Kidney (tissue), 14 donors: Measurements from ENCODE around the gene CACNB3. TPM values are rescaled to one million over a fixed set of nuclear protein-coding genes. Genes with fewer than 3 reads are reported as not detected.
"Not testable (repeated sequence)": the region's sequence is repeated elsewhere in the genome, so short reads cannot be mapped to it uniquely, and the experiment has no call there.

ENCODE experiments used
- DNase-seq, 5 donors: peaks; one replicate each; pipeline ENCODE4 v3.0.0-alpha.2; 2013 to 2020
- FAIRE-seq: peaks from 2 replicates; lab custom pipeline; 2012; peaks lifted over from hg19 to GRCh38; lab: Jason Lieb, UNC
- H3K27ac ChIP-seq, 2 donors: one replicate each; pipeline ENCODE4 v1.7.0; 2013; ENCODE audit warnings: low read depth in 2 of 2, low read length in 2 of 2, inconsistent platforms in 1 of 2
- H3K27me3 ChIP-seq: one replicate; pipeline ENCODE4 v1.7.1; 2013; ENCODE audit warnings: low read length, inconsistent platforms; ENCODE audit not compliant: control insufficient read depth, insufficient read depth
- H3K36me3 ChIP-seq, 3 donors: one replicate each; pipeline versions ENCODE4 v1.7.0 to v1.7.1; 2013; ENCODE audit warnings: low read length in 3 of 3, control low read depth in 1 of 3, inconsistent platforms in 1 of 3; ENCODE audit not compliant: insufficient read depth in 3 of 3, control insufficient read depth in 2 of 3
- H3K4me1 ChIP-seq, 3 donors: one replicate each; pipeline versions ENCODE4 v1.7.0 to v1.7.1; 2013; ENCODE audit warnings: low read length in 3 of 3, inconsistent platforms in 1 of 3, low read depth in 1 of 3; ENCODE audit not compliant: control insufficient read depth in 2 of 3, insufficient read depth in 2 of 3
- H3K4me3 ChIP-seq, 3 donors: one replicate each; pipeline versions ENCODE4 v1.7.0 to v1.8.1; 2013; ENCODE audit warnings: low read length in 3 of 3, control low read depth in 1 of 3, inconsistent platforms in 1 of 3
- H3K9ac ChIP-seq, 3 donors: one replicate each; pipeline versions ENCODE4 v1.7.0 to v1.7.1; 2013; ENCODE audit warnings: low read length in 3 of 3, control low read depth in 1 of 3, inconsistent platforms in 1 of 3
- H3K9me3 ChIP-seq, 3 donors: one replicate each; pipeline versions ENCODE4 v1.7.0 to v1.7.1; 2013; ENCODE audit warnings: low read length in 3 of 3, control low read depth in 1 of 3, inconsistent platforms in 1 of 3; ENCODE audit not compliant: control insufficient read depth in 2 of 3, insufficient read depth in 1 of 3
- CTCF ChIP-seq: IDR thresholded peaks from 3 replicates; pipeline ENCODE4 v1.5.1; 2012; ENCODE audit warnings: mild to moderate bottlenecking, moderate library complexity, borderline replicate concordance; ENCODE audit not compliant: insufficient read depth; ENCODE audit errors: extremely low read depth
- intact Hi-C: fragments of 100-400 bp; cut with DNase I; formaldehyde crosslinking; loops from one replicate; pipeline ENCODE4 v1.11.1; 2022
- polyA plus RNA-seq: library from polyadenylated mRNA; stranded (reverse); fragments of 350-450 nt; fragmentation: Illumina TruSeq; extraction: RNeasy Lipid Tissue Mini Kit (QIAGEN cat#74804); gene quantifications from one replicate; pipeline ENCODE4 v1.2.3, GENCODE V29; 2014; ENCODE audit warnings: low read depth, low replicate concordance; ENCODE audit not compliant: insufficient read depth
- total RNA-seq: library from RNA; stranded (reverse); fragmentation: NEBNext Ultra II Directional; extraction: Animal tissue kit (Norgen Biotek cat#: 25700); gene quantifications from one replicate; pipeline ENCODE4 v1.2.1, GENCODE V29; 2021
- donor health status: control.
- donor health status: control.
- donor health status: control.
- donor health status: control.
- donor health status: control.
- donor health status: DM: yes; HTN: yes; CAD: no.
- donor health status: Normal renal cell carcinoma (clear cell type).

The CACNB3 gene
- total and polyA plus RNA-seq, 2 donors from 2014 or later: 17.9 to 19.6 TPM

DNA sequence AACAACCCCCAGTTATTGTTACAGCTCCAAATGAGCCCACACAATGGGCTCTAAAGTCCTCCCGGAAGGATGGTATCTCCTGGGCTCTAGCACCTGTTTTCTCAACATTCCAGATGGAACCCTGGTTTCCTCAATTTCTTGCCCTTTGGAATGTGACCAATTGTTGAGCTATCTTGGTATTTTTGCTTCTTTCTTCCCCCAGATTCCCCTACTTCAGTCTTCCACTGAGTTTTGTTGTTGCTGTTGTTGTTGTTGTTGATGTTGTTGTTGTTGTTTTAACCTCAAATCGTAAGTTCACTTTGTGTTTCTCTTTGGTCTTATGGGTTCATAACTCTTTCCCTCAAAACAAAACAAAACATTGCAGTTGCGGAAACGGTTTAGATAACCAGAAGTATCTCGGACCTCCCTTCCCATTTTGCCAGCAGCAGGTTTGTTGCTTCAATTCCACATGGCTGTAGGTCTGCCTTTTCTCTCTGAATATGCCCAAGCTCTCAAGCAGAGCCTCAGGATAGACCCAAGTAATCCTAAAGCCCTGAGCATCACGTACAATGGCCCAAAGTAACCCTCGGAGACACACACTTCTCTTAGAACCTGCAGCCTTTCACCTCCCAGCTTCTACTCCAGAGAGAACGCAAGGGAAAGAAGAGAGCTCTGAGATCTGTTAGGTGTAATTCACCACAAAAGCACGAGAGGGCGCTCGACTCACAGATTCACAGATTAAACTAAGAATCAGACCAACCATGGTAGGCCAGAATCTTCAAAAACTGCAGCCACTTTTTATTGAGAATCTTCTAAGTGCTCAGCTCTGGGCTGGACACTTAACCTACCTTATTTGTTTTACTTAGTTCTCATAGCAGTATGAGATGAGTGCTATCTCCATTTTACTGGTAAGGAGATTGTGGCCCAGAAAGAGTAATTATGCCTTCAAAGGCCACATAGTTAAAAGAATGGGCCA is 34.7 kb downstream of the CACNB3 start:
- intact Hi-C loops: no loop called here
- peak overlapping the region; percentile 1 to 43 (median 11) for H3K9ac ChIP-seq
- TF ChIP-seq CTCF: peak; percentile 98

DNA sequence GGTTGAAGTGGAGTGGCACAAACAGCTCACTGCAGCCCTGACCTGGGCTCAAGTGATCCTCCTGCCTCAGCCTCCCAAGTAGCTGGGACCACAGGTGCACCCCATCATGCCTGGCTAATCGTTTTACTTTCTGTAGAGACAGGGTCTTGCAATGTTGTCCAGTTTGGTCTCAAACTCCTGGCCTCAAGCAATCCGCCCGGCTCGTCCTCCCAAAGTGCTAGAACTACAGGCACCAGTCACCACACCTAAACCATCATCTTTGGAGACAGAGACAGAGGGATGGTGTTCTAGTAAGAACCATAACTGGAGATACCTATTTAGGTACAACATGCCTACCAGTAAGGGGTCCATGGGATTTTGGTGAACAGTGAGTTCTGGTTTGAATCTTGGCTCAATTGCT is 36.2 kb downstream of the CACNB3 start:
- DNase-seq (no peak), FAIRE-seq (no peak)
- Histone ChIP-seq H3K4me1 (peaks cover 0 to 14% (median 14%) of the 10 kb centered on the region in 3 donors), H3K27ac (no peak overlapping the region), H3K27me3 (no peaks in the 10 kb centered on the region), H3K9me3 (no peaks in the 10 kb centered on the region), H3K4me3 (no peak overlapping the region), H3K9ac (no peak overlapping the region), H3K36me3 (no peaks in the 10 kb centered on the region)
- no peak for TF ChIP-seq CTCF
- intact Hi-C loops: no loop called here

More for the DNA sequence above, 34.7 kb downstream of the CACNB3 start:
- Histone ChIP-seq H3K9me3 (no peaks in the 10 kb centered on the region), H3K27ac (peak overlapping the region; percentile 39 to 79), H3K36me3 (no peaks in the 10 kb centered on the region), H3K4me1 (peaks cover 0 to 14% (median 14%) of the 10 kb centered on the region in 3 donors), H3K27me3 (no peaks in the 10 kb centered on the region), H3K4me3 (peak overlapping the region; percentile 79 to 96 (median 83))
- DNase-seq (peak; percentile 76 to 97 (median 92)), FAIRE-seq (peak; percentile 84)

- FAIRE-seq, H3K9me3 ChIP-seq, DNase-seq, H3K27ac ChIP-seq, intact Hi-C loops, H3K36me3 ChIP-seq, H3K27me3 ChIP-seq, H3K9ac ChIP-seq, H3K4me3 ChIP-seq: not testable (repeated sequence)
- peaks cover 0 to 14% (median 14%) of the 10 kb centered on the region in 3 donors for H3K4me1 ChIP-seq
Measured at GRCh38 chr12:48854932-48855331, 36.6 kb downstream of the CACNB3 start.

GRCh38 chr12:48856379-48856778 is 38.1 kb downstream of the CACNB3 start:
- Histone ChIP-seq H3K27me3 (no peaks in the 10 kb centered on the region), H3K36me3 (no peaks in the 10 kb centered on the region), H3K27ac (no peak overlapping the region), H3K9ac (no peak overlapping the region), H3K9me3 (no peaks in the 10 kb centered on the region), H3K4me3 (no peak overlapping the region), H3K4me1 (peaks cover 0 to 7% (median 6%) of the 10 kb centered on the region in 3 donors)
- FAIRE-seq: no peak
- DNase-seq: no peak
- TF ChIP-seq CTCF: no peak
- intact Hi-C loops: no loop called here
